Stomach (tissue), 9 donors: ENCODE measurements around the gene ARHGAP26. TPM values are rescaled to one million over a fixed set of nuclear protein-coding genes. Genes with fewer than 3 reads are reported as not detected.
"Not testable (repeated sequence)": the region's sequence is repeated elsewhere in the genome, so short reads cannot be mapped to it uniquely, and the experiment has no call there.

Source experiments
- DNase-seq, 2 donors: peaks; one replicate each; pipeline versions ENCODE4 v3.0.0 to v3.0.0-alpha.2; 2013 to 2019
- H3K27ac ChIP-seq, 5 donors: fragments of 200-600 bp in 4 of 5; sonication (generic) in 4 of 5; one replicate each; pipeline ENCODE4 v1.5.1; 2013 to 2019; ENCODE audit warnings: mild to moderate bottlenecking in 1 of 5, moderate library complexity in 1 of 5
- H3K27me3 ChIP-seq, 3 donors: fragments of 200-600 bp; sonication (generic); one replicate each; pipeline ENCODE4 v1.5.1; 2017 to 2019; ENCODE audit warnings: mixed run types in 1 of 3
- H3K36me3 ChIP-seq, 4 donors: fragments of 200-600 bp; sonication (generic); 1 replicate in 3 of 4; 2 replicates in 1 of 4; pipeline ENCODE4 v1.5.1; 2016 to 2019
- H3K4me1 ChIP-seq, 4 donors: fragments of 200-600 bp; sonication (generic); one replicate each; pipeline ENCODE4 v1.5.1; 2016 to 2019
- H3K4me3 ChIP-seq, 4 donors: fragments of 200-600 bp; sonication (generic) in 3 of 4; one replicate each; pipeline ENCODE4 v1.5.1; 2016 to 2019; ENCODE audit warnings: mild to moderate bottlenecking in 1 of 4
- H3K9me3 ChIP-seq, 4 donors: fragments of 200-600 bp; sonication (generic); one replicate each; pipeline ENCODE4 v1.5.1; 2016 to 2019
- EP300 ChIP-seq: sonication (generic); formaldehyde crosslinking; IDR thresholded peaks from one replicate; pipeline ENCODE4 v1.6.1; 2017; ENCODE audit warnings: antibody characterized with exemption
- POLR2A ChIP-seq, 4 donors: fragments of 450-650 bp; IDR thresholded peaks; one replicate each; pipeline ENCODE4 v1.6.1; 2016; ENCODE audit warnings: antibody characterized with exemption in 4 of 4, control low read depth in 2 of 4, mild to moderate bottlenecking in 1 of 4, moderate library complexity in 1 of 4
- POLR2AphosphoS5 ChIP-seq, 3 donors: sonication (generic); formaldehyde crosslinking; IDR thresholded peaks; one replicate each; pipeline ENCODE4 v1.6.1; 2016; ENCODE audit warnings: antibody characterized with exemption in 3 of 3
- WGBS, 5 donors: extraction: QIAGEN DNeasy Blood & Tissue Kit in 3 of 5; methylation state at CpG; one replicate each; pipeline versions ENCODE4 v1.1.5 to v1.1.7; 2013 to 2018; 5-methylcytosine and 5-hydroxymethylcytosine counted together
- intact Hi-C: fragments of 100-400 bp; cut with DNase I; formaldehyde crosslinking; loops from one replicate; pipeline ENCODE4 v1.15.1; 2023; ENCODE audit warnings: low total_unique reads
- polyA plus RNA-seq, 3 donors: library from polyadenylated mRNA; stranded (reverse); fragments of 200-250 nt; gene quantifications; one replicate each; pipeline ENCODE4 v1.2.3, GENCODE V29; 2013
- total RNA-seq, 5 donors: library from RNA; depleted of rRNA; stranded (reverse); fragments of >200 nt; gene quantifications; one replicate each; pipeline versions ENCODE4 v1.1.0 to v1.2.3, GENCODE V29; 2014 to 2016
- TF ChIP-seq, protein P1 (sequence below), 7 experiments: fragments of 450-650 bp in 4 of 7; fragments of 200-600 bp in 3 of 7; sonication (generic) in 3 of 7; IDR thresholded peaks; one replicate each; pipeline ENCODE4 v1.5.1; 2016 to 2019; ENCODE audit warnings: antibody characterized with exemption in 7 of 7, control low read depth in 2 of 7, mild to moderate bottlenecking in 1 of 7
- donor health status: healthy with polysubstance abuse.
- donor health status: Bipolar disorder and iron deficiency.
- donor health status: healthy.

ARHGAP26 gene
- total and polyA plus RNA-seq, 8 donors = 4.0 to 115 (median 34.1) TPM

DNA sequence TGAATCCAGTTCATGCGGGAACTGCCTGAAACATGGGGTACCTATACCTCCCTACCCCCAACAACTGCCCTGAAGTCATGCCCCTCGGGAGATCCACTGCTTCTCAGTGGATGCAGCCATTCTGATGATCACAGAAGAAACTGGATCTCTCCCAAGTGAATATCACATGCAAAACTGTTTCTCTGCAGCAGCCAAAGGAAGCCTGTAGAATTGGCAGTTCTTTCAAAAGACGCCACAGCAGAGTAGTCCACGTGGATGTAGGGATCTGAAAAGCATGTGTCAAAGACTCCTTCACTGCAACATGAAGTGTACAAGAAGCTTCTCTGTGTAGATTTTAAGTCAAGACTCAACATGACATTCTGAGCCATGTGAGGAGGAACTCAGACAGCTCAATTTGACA, 346.6 kb downstream of the ARHGAP26 start:
- DNase-seq = no peak
- 87 to 97% (median 93%) methylated on average over 4 of the region's 4 CpGs for WGBS, 5 donors
- intact Hi-C loops = no loop called here

DNA sequence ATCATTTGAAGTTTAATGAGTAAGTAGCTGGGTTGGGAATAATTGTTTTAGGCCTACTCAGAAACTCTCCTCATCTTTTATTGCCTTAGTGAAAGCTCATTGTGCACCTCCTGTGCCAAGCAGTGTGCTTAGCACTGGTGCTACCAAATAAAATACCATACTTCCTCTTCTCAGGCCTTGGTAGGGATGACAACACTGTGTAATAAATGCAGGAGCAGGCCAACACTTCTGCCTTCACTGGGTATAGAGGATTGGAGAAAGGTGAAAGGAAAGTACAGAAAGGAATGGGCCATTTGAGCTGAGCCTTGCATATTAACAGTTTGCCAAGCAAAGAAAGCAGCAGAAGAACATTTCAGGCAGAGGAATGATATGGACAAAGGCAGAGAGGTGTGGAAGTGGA, 347.6 kb downstream of the ARHGAP26 start:
- no peak overlapping the region for H3K27ac ChIP-seq
- no peaks in the 10 kb centered on the region for H3K27me3 ChIP-seq
- intact Hi-C loops = no loop called here
- peaks cover 0 to 14% (median 0%) of the 10 kb centered on the region in 4 donors for H3K4me1 ChIP-seq
- no peak for TF ChIP-seq POLR2A (IDR thresholded peaks at IDR 0.05)
- TF ChIP-seq POLR2AphosphoS5 (IDR thresholded peaks at IDR 0.05) = no peak
- TF ChIP-seq EP300 = no peak
- TF ChIP-seq, protein P1, sequence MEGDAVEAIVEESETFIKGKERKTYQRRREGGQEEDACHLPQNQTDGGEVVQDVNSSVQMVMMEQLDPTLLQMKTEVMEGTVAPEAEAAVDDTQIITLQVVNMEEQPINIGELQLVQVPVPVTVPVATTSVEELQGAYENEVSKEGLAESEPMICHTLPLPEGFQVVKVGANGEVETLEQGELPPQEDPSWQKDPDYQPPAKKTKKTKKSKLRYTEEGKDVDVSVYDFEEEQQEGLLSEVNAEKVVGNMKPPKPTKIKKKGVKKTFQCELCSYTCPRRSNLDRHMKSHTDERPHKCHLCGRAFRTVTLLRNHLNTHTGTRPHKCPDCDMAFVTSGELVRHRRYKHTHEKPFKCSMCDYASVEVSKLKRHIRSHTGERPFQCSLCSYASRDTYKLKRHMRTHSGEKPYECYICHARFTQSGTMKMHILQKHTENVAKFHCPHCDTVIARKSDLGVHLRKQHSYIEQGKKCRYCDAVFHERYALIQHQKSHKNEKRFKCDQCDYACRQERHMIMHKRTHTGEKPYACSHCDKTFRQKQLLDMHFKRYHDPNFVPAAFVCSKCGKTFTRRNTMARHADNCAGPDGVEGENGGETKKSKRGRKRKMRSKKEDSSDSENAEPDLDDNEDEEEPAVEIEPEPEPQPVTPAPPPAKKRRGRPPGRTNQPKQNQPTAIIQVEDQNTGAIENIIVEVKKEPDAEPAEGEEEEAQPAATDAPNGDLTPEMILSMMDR (IDR thresholded peaks at IDR 0.05) = no peak
- H3K4me3 ChIP-seq = no peak overlapping the region
- DNase-seq = no peak
- peaks cover 0 to 22% (median 5%) of the 10 kb centered on the region in 4 donors for H3K36me3 ChIP-seq
- H3K9me3 ChIP-seq = no peaks in the 10 kb centered on the region

More for the DNA sequence above, 346.6 kb downstream of the ARHGAP26 start:
- no peak for TF ChIP-seq POLR2A (IDR thresholded peaks at IDR 0.05)
- TF ChIP-seq POLR2AphosphoS5 (IDR thresholded peaks at IDR 0.05) = no peak
- TF ChIP-seq EP300 = no peak
- TF ChIP-seq, protein P1 (IDR thresholded peaks at IDR 0.05) = no peak
- peaks cover 0 to 15% (median 0%) of the 10 kb centered on the region in 4 donors for H3K4me1 ChIP-seq
- no peaks in the 10 kb centered on the region for H3K9me3 ChIP-seq
- H3K4me3 ChIP-seq = no peak overlapping the region
- H3K27me3 ChIP-seq = no peaks in the 10 kb centered on the region
- H3K36me3 ChIP-seq = peaks cover 0 to 22% (median 4%) of the 10 kb centered on the region in 4 donors
- no peak overlapping the region for H3K27ac ChIP-seq

DNA sequence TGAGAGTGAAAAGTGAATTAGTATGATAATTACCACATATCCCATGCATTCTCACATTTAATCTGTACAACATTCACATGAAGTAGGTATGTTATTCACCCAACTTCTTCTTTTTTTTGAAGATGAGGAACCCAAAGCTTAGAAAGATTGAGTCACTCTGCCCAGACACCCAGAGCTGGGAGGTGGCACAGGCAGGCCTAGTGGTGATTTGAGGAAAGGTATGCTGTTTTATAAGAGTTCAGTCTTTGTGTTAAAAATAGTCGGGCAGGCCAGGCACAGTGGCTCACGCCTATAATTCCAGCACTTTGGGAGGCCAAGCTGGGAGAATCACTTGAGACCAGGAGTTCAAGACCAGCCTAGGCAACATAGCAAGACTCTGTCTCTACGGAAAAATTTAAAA, 348.0 kb downstream of the ARHGAP26 start:
- intact Hi-C loops = no loop called here
- H3K27me3 ChIP-seq = no peaks in the 10 kb centered on the region
- no peak for DNase-seq
- H3K9me3 ChIP-seq = no peaks in the 10 kb centered on the region
- peaks cover 0 to 22% (median 5%) of the 10 kb centered on the region in 4 donors for H3K36me3 ChIP-seq
- no peak overlapping the region for H3K4me3 ChIP-seq
- no peak overlapping the region for H3K27ac ChIP-seq
- WGBS, 5 donors = 92 to 100% (median 94%) methylated on average over 3 of the region's 3 CpGs
- TF ChIP-seq POLR2A (IDR thresholded peaks at IDR 0.05) (no peak), EP300 (no peak), POLR2AphosphoS5 (IDR thresholded peaks at IDR 0.05) (no peak)
- TF ChIP-seq, protein P1 (IDR thresholded peaks at IDR 0.05) = no peak
- H3K4me1 ChIP-seq = peaks cover 0 to 14% (median 0%) of the 10 kb centered on the region in 4 donors

DNA sequence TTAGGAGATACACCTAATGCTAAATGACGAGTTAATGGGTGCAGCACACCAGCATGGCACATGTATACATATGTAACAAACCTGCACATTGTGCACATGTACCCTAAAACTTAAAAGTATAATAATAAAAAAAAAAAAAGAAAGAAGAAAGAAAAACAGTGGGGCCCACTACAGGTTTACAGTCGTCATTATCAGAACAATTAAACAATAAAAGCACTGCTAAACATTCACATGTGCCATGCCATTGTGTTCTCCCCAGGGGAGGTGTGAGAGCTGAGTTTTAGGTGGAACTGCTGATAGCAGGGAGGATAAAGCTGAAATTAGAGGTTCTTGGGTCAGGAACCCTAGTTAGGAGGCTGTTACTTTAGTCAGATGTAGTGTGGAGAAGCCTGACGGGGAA, 348.6 kb downstream of the ARHGAP26 start:
- H3K4me3 ChIP-seq, intact Hi-C loops, H3K27me3 ChIP-seq, H3K9me3 ChIP-seq, DNase-seq: not testable (repeated sequence)
- peaks cover 0 to 21% (median 5%) of the 10 kb centered on the region in 4 donors for H3K36me3 ChIP-seq
- peaks cover 0 to 14% (median 0%) of the 10 kb centered on the region in 4 donors for H3K4me1 ChIP-seq
- peak overlapping the region in 1 of 5 donors; percentile 14 for H3K27ac ChIP-seq
- WGBS, 5 donors = 69 to 79% (median 72%) methylated on average over 2 to 3 of the region's 3 CpGs

DNA sequence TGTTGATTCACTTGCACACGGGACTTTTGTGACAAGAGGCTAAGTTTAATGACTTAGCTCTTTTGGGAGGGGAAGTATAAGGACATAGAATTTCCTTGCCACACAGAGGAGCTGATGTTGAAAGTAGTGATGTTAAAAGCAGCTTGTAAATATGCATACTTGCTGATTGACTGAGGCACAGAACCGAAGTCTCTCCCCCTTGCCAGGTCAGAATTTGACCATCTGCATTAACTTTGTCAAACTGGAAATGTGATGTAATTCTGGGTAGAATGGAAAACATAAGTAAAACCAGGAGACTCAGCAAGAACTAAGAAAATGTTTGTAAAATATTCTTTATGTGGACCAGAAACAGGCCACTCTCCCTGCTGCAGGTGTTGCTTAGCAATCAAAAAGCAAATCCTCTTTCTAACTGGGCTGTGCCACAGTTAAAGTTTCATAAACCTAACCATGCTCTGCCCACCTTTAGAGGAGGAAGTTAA, 349.2 kb downstream of the ARHGAP26 start:
- no peaks in the 10 kb centered on the region for H3K27me3 ChIP-seq
- no peaks in the 10 kb centered on the region for H3K9me3 ChIP-seq
- no peak overlapping the region for H3K4me3 ChIP-seq
- H3K27ac ChIP-seq = peak overlapping the region in 1 of 5 donors; percentile 33
- no peak for DNase-seq
- H3K4me1 ChIP-seq = peaks cover 0 to 14% (median 0%) of the 10 kb centered on the region in 4 donors
- H3K36me3 ChIP-seq = peaks cover 0 to 16% (median 5%) of the 10 kb centered on the region in 4 donors
- WGBS, 5 donors = 40 to 69% (median 46%) methylated on average over 2 of the region's 2 CpGs
- intact Hi-C loops = no loop called here
- TF ChIP-seq, protein P1 (IDR thresholded peaks at IDR 0.05) = no peak
- no peak for TF ChIP-seq POLR2AphosphoS5 (IDR thresholded peaks at IDR 0.05)
- TF ChIP-seq POLR2A (IDR thresholded peaks at IDR 0.05) = no peak
- no peak for TF ChIP-seq EP300
